ENCODE results near the gene GOLGA2. TPM values are rescaled to one million over a fixed set of nuclear protein-coding genes. Genes with fewer than 3 reads are reported as not detected.
A peak's percentile ranks its signal among the peaks of the same experiment; 100 is the strongest.

Gene GOLGA2
- total RNA-seq, 1 donor from 2014 or later, result 74.9 TPM

GRCh38 chr9:128251732-128252100, 24.1 kb downstream of the GOLGA2 start:
- TF ChIP-seq CTCF (IDR thresholded peaks at IDR 0.05), result no peak
- H3K9me3 ChIP-seq, result no peaks in the 10 kb centered on the region
- peaks cover 3 to 4% of the 10 kb centered on the region in 2 donors for H3K4me1 ChIP-seq
- peaks cover 3 to 6% of the 10 kb centered on the region in 2 donors for H3K36me3 ChIP-seq
- H3K27ac ChIP-seq, result no peak overlapping the region
- H3K27me3 ChIP-seq, result no peaks in the 10 kb centered on the region
- intact Hi-C loops (cut with DNase I), result no loop called here
- H3K4me3 ChIP-seq, result no peak overlapping the region
- no peak for DNase-seq (ENCODE audit: low spot score in 2 of 2)

- Histone ChIP-seq H3K4me3 (peak overlapping the region; percentile 33 to 55), H3K27ac (no peak overlapping the region), H3K27me3 (no peaks in the 10 kb centered on the region), H3K9me3 (no peaks in the 10 kb centered on the region), H3K4me1 (peaks cover 3 to 4% of the 10 kb centered on the region in 2 donors), H3K36me3 (peaks cover 0 to 5% of the 10 kb centered on the region in 2 donors)
- intact Hi-C loops (cut with DNase I), result no loop called here
- no peak for DNase-seq (ENCODE audit: low spot score in 2 of 2)
- no peak for TF ChIP-seq CTCF (IDR thresholded peaks at IDR 0.05)
Measured at GRCh38 chr9:128250839-128251731, 24.7 kb downstream of the GOLGA2 start.

GRCh38 chr9:128249908-128250838, 25.6 kb downstream of the GOLGA2 start:
- Histone ChIP-seq H3K36me3 (no peaks in the 10 kb centered on the region), H3K9me3 (no peaks in the 10 kb centered on the region), H3K27ac (no peak overlapping the region), H3K27me3 (peaks cover 2% of the 10 kb centered on the region), H3K4me1 (peaks cover 3 to 4% of the 10 kb centered on the region in 2 donors), H3K4me3 (peak overlapping the region; percentile 33 to 55)
- DNase-seq (ENCODE audit: low spot score in 2 of 2), result peak; percentile 31 to 81
- intact Hi-C loops (cut with DNase I), result no loop called here
- TF ChIP-seq CTCF (IDR thresholded peaks at IDR 0.05), result no peak

GRCh38 chr9:128249558-128249907, 26.3 kb downstream of the GOLGA2 start:
- DNase-seq (ENCODE audit: low spot score in 2 of 2), result no peak
- no peak overlapping the region for H3K4me3 ChIP-seq
- H3K27me3 ChIP-seq, result peaks cover 6% of the 10 kb centered on the region
- intact Hi-C loops (cut with DNase I), result no loop called here
- no peaks in the 10 kb centered on the region for H3K9me3 ChIP-seq
- no peak overlapping the region for H3K27ac ChIP-seq
- peaks cover 3 to 4% of the 10 kb centered on the region in 2 donors for H3K4me1 ChIP-seq
- TF ChIP-seq CTCF (IDR thresholded peaks at IDR 0.05), result no peak
- H3K36me3 ChIP-seq, result no peaks in the 10 kb centered on the region

GRCh38 chr9:128247226-128247803, 28.5 kb downstream of the GOLGA2 start:
- no peak for TF ChIP-seq CTCF (IDR thresholded peaks at IDR 0.05)
- H3K4me1 ChIP-seq, result peaks cover 3 to 4% of the 10 kb centered on the region in 2 donors
- H3K27me3 ChIP-seq, result peaks cover 6% of the 10 kb centered on the region
- DNase-seq (ENCODE audit: low spot score in 2 of 2), result no peak
- H3K27ac ChIP-seq, result no peak overlapping the region
- intact Hi-C loops (cut with DNase I), result no loop called here
- no peaks in the 10 kb centered on the region for H3K9me3 ChIP-seq
- no peak overlapping the region for H3K4me3 ChIP-seq
- no peaks in the 10 kb centered on the region for H3K36me3 ChIP-seq
